GM21825 (cell line): ENCODE results near the gene CPLX3.
"Not testable (repeated sequence)": the region's sequence is repeated elsewhere in the genome, so short reads cannot be mapped to it uniquely, and the experiment has no call there.

Experiments used
- ATAC-seq: cut with Tn5 transposase; IDR thresholded peaks from one replicate; pipeline ENCODE4 v1.9.1; 2021; ENCODE audit warnings: mild to moderate bottlenecking, moderate library complexity; ENCODE audit not compliant: unreplicated experiment

Gene CPLX3

GRCh38 chr15:74826364-74826819 is at the start of gene CPLX3:
Gene CPLX3, plus strand, starts transcription at chr15:74826627. Its CDS starts 77 bp downstream, at chr15:74826704.
- no peak for ATAC-seq

GRCh38 chr15:74776821-74777768 is 49.3 kb upstream of the CPLX3 start:
- ATAC-seq, result peak; percentile 30

DNA sequence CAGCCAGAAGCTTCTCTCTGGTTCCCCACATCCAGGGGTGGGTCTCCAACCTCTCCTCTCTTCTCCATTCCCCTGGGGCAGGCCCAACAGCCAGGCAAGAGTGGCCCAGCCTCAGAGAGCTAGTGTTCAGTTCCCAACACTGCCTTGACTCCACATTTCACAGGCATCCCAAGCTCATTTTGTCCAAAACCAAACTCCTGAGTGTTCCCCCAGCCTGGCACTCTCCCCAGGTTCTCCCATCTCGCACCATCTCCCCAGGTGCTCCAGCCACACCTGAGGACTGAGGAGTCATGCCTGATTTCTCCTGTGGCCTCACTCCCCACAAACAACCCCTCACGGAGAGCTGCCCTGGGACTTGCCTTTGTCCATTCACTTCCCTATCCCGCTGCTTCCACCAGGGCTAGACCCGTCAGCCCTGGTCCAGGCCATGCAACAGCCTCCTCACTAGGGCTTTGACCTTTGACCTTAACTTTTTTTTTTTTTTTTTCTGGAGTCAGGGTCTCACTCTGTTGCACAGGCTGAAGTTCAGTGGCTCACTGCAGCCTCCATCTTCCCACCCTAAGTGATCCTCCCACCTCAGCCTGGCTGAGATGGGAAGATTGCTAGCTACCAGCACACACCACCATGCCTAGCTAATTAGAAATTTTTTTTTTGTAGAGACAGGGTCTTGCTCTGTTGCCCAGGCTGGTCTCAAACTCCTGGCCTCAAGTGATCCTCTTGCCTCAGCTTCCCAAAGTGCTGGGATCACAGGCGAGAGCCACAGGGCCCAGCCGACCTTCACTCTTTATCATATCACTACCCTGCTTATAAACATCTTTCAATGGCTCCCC is 48.4 kb upstream of the CPLX3 start:
- ATAC-seq, result peak; percentile 5

DNA sequence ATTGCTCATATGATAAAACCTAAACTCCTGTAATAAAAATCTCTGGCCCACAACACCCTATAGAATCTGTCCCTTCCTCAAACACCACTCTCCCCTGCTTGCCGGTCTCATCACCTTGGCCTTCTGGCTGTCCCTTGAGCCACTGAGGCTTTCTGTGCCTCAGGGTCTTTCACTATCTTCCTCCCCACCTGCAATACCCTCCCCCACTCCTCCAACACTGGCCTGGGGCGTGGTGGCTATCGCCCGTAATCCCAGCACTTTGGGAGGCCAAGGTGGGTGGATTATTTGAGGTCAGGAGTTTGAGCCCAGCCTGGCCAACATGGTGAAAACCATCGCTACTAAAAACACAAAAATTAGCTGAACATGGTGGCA is 47.8 kb upstream of the CPLX3 start:
- no peak for ATAC-seq

DNA sequence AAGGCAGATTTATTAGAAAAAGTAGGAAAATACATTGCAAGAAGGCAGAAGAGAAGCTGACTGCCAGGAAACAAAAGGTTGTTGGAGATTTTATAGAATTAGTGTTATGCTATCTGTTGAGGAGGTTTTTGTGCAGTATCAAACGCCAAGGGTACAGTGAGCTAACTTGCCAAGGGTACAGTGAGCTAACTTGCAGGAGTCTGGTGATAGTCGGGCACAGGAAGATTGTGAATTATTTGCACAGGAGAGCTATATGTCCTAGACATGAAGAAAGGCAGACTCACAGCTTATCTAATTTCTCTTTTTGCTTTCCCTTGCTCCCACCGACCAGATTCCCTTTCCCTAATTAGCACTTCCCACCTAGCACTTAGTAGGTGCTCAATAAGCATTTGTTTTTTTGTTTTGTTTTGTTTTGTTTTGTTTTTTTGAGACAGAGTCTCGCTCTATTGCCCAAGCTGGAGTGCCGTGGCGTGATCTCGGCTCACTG is 47.2 kb upstream of the CPLX3 start:
- no peak for ATAC-seq

GRCh38 chr15:74780523-74781430 is 45.6 kb upstream of the CPLX3 start:
- ATAC-seq, result no peak

- peak; percentile 25 for ATAC-seq
Measured at GRCh38 chr15:74781431-74782258, 44.8 kb upstream of the CPLX3 start, which contains the start of gene CSK. Gene CSK, plus strand, starts transcription at chr15:74782080. Its CDS starts 16,218 bp downstream, at chr15:74798298.

DNA sequence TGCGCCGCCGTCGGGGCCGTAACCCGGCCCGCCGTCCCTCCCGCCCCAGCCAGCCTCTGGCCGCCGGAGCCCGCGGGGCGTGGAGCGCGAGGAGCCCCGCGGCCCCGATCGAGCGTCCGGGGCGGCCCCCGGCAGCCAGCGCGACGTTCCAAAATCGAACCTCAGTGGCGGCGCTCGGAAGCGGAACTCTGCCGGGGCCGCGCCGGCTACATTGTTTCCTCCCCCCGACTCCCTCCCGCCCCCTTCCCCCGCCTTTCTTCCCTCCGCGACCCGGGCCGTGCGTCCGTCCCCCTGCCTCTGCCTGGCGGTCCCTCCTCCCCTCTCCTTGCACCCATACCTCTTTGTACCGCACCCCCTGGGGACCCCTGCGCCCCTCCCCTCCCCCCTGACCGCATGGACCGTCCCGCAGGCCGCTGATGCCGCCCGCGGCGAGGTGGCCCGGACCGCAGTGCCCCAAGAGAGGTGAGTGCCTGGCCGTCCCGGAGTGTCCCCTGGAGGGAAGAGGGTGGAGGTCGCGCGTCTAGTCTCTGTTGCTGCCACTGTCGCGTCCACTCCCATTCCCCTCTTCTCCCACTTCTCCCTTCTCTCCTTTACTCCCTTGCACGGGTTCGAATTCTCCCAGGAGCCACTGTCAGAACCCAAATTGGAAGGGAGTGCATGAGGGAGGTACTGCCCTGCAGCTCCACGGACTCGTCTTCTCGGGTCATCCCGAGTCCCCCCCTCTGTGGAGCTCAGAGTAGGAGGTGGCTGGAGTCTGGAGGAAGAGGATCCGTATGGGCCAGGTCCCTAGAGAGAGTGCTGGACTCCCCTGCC is 44.0 kb upstream of the CPLX3 start:
- ATAC-seq, result peak; percentile 10

DNA sequence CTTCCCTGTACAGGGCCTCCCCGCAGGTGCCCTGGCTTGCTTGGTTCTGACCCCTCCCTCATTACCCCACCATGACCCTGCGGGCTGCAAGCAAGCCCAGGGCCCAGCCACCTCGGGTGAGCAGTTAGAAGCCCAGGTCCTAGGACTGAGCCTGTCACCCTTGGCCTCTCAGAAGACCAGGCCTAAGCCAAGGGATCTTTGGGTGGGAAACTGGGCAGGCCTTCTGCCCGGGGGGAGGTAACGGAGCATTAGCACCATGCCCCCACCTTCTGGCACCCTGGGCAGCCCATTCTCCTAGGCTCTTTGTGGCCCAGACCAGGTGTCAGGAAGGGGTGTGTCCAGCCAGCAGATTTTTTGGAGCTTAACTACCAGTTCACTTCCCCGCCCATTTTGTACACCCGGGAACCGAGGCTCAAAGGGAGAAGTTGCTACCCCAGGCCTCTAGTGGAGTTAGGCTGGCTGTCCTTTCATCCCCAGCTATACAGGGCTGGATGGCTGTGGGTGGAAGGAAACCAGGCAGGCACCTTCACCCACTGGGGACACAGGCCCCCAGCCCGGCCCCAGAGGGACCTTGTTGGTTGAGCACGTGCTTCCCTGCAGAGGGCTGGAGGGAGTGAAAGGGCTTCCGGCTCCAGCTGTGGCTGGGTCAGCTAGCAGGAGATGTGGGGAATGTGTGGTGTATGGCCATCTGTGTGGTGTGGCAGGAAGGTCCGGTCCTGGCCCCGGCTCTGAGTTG is 43.2 kb upstream of the CPLX3 start:
- ATAC-seq, result no peak

DNA sequence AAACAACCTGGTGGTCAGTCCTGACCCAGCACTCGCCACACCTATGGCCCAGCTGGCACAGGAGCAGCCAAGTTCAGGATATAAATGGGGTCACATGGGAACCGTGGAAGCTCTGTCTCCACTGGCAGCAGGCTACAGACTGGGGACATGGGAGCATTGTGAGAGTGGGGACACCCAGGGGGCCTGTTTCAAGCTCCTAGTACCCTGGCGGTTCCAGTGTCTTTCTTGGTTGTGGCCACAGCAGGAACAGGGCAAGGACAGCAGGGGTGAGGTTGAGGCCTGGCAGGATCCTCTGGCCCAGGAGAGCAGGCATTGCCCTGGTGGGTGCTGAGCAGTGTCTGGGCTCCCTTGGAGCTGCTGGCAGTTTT is 42.6 kb upstream of the CPLX3 start:
- ATAC-seq, result no peak

DNA sequence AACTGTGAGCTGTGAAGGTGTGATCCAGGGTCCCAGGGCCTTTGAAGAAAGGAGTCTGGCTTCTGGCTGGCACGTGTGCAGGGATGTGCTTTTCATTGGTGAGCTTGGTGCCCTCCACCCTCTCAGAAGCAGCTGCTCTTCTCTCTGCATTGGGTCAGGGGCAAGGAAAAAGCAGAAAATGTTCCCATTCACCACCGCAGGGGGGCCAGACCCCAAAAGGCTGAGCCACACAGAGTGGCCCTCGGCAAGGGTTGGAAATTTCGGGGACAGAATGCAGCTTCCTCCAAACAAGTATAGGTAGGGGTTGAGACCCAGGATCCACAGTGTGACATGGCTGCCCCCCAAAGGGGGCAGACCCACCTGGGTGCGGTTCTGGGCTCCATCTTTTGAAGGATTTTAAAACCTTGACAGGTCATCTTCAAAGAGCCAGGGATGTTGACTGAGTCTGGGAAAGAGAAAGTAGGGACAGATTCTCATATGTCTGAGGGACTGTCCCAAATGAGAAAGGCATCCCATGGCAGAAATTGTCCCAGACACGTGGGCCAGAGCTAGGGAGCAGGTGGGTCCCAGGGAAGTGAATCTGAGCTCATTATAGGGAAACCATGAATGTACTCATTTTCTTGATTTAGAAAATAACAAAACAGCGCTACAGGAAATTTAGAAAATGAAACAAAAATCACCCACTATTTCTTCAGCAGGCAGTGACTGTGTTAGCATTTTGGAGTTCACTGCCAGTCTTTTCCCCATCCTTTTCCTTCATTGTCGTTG is 41.8 kb upstream of the CPLX3 start:
- no peak for ATAC-seq

DNA sequence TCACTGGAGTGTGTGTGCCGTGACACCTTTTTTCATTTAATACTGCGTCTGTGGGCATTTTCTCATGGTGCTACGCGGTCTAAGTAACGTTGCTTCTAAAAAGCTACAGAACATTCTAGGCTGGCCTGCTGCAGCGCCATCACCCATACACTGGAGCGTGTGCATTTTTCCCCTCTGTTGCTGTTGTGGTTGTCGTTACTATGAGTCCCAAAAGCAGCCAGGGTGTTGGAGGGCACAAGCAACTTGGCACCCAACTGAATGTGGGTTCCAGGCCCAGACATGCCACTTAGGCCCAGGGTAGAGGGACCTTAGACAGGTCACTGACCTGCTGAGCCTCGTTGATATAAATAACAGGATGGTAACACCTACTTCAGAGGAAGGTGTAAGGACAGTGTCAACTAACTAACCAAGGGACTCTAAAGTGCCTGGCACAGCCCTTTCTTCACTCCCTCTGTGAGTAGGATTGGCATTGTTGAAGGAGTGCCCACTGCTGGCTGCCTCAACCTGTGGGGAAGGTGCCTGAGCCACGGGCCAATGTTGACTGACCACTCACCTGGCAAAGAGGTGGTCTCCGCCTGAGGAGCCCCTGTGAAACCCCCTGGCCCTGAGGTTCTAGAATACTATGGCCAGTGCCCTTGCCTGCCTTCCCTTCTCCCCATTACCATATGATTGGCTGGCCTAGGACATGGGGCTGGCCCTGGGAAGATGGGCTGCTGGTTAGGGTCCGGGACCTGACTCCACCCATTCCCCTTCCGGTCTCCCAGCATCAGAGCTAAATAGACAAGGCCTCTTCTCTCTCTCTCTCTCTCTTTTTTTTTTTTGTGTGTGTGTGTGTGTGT is 41.0 kb upstream of the CPLX3 start:
- ATAC-seq, result no peak

DNA sequence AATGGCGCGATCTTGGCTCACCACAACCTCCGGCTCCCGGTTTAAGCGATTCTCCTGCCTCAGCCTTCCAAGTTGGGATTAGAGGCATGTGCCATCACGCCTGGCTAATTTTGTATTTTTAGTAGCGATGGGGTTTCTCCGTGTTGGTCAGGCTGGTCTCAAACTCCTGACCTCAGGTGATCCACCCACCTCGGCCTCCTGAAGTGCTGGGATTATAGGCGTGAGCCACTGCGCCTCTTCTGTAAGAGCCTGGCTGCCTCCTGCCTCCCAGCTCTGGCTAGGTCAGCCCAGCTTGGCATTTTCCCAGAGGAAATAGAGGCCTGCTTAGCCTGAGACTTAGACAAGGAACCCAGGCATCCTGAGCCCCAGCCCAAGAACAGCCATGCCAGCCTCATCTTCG is 40.3 kb upstream of the CPLX3 start:
- not testable (repeated sequence) for ATAC-seq

- ATAC-seq, result no peak
Measured at GRCh38 chr15:74786551-74787165, 39.8 kb upstream of the CPLX3 start.

DNA sequence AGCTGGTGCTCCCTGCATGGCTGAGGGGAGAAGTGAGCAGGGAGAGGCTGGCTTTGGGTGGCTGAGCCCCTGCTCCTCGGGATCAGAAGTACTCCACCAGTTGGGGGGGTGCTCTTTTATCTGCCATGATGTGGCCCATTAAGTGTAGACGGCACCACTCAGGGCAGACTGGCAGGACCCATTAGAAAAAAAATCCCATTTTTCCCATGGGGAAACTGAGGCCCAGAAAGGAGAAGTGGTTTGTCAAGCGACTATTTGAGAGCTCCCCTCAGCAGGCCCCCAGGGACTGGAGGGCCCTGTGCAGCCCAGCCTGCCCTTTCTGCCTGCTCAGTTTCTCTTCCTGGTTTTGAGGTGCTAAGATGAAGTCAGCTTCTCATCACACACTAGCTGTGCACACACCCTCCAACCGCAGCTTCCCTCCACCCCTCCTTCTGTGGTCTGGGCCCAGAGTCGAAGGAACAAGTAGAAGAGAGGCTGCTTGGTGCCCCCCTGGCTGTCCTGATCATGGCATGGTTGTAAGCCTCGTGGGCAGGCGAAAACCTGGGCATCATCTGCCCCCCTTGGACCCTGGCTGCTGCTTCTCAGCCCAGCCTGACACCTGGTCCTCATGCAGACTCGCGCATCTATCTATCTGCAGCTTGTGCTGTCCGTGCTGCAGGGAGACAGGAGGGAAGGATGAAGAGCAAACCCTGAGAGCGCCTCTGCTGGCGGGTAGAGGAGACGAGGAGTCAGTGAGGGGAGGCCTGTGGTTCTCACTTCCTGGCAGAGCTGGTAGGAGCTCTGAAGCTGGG is 39.0 kb upstream of the CPLX3 start:
- peak; percentile 33 for ATAC-seq
